Measurements from ENCODE around the gene ZNF548.

Gene ZNF548

GRCh38 chr19:57403737-57404563, 14.3 kb downstream of the ZNF548 start:
- no peak for DNase-seq

- peak; percentile 88 for DNase-seq
Measured at GRCh38 chr19:57406516-57407123, 17.0 kb downstream of the ZNF548 start.

- peak; percentile 97 for DNase-seq
Measured at GRCh38 chr19:57410877-57411671, 21.4 kb downstream of the ZNF548 start, which contains the start of gene ZNF17. TSS of gene ZNF17 (plus strand) at chr19:57411161. CDS start at chr19:57413616, 2,455 bp downstream.

GRCh38 chr19:57419439-57419838, 29.8 kb downstream of the ZNF548 start:
- DNase-seq: no peak

- DNase-seq: no peak
Measured at GRCh38 chr19:57421037-57421436, 31.4 kb downstream of the ZNF548 start.

GRCh38 chr19:57434386-57435061, 44.9 kb downstream of the ZNF548 start:
- DNase-seq: no peak

- peak; percentile 98 for DNase-seq
Measured at GRCh38 chr19:57435062-57435978, 45.7 kb downstream of the ZNF548 start, which contains the start of gene ZNF749. TSS of gene ZNF749 (plus strand) at chr19:57435325. CDS start at chr19:57435579, 254 bp downstream.

- DNase-seq: no peak
Measured at GRCh38 chr19:57436417-57436816, 46.8 kb downstream of the ZNF548 start.

GRCh38 chr19:57437931-57438330, 48.3 kb downstream of the ZNF548 start:
- no peak for DNase-seq

- no peak for DNase-seq
Measured at GRCh38 chr19:57438925-57439324, 49.3 kb downstream of the ZNF548 start.

GRCh38 chr19:57441979-57442752, 52.5 kb downstream of the ZNF548 start:
- DNase-seq: no peak

- no peak for DNase-seq
Measured at GRCh38 chr19:57443121-57443696, 53.6 kb downstream of the ZNF548 start.

GRCh38 chr19:57452307-57452706, 62.7 kb downstream of the ZNF548 start:
- no peak for DNase-seq
